GM21529 (cell line): ENCODE data around the gene SPTSSA.

Experiments used
- ATAC-seq: cut with Tn5 transposase; IDR thresholded peaks from one replicate; pipeline ENCODE4 v1.9.1; 2021; ENCODE audit not compliant: unreplicated experiment

Gene SPTSSA

GRCh38 chr14:34472706-34473279 lies 10.8 kb upstream of the SPTSSA start:
- ATAC-seq, result no peak

GRCh38 chr14:34470319-34470718 lies 8.3 kb upstream of the SPTSSA start:
- no peak for ATAC-seq

GRCh38 chr14:34466691-34467090 lies 4.7 kb upstream of the SPTSSA start:
- ATAC-seq, result no peak

GRCh38 chr14:34465069-34465859 lies 3.2 kb upstream of the SPTSSA start:
- ATAC-seq, result no peak

GRCh38 chr14:34463598-34463961 lies 1.5 kb upstream of the SPTSSA start:
- ATAC-seq, result no peak

- peak; percentile 21 for ATAC-seq
These were observed 507 bp downstream of the SPTSSA start for GRCh38 chr14:34461334-34462131.

- no peak for ATAC-seq
These were observed 1.2 kb downstream of the SPTSSA start for GRCh38 chr14:34460841-34461240.

- ATAC-seq, result no peak
These were observed 1.7 kb downstream of the SPTSSA start for GRCh38 chr14:34460295-34460694.

- ATAC-seq, result no peak
These were observed 4.9 kb downstream of the SPTSSA start for GRCh38 chr14:34457186-34457585.

- no peak for ATAC-seq
These were observed 8.8 kb downstream of the SPTSSA start for GRCh38 chr14:34453226-34453625.

- ATAC-seq, result no peak
These were observed 9.7 kb downstream of the SPTSSA start for GRCh38 chr14:34452258-34452822.

- ATAC-seq, result no peak
These were observed 11.1 kb downstream of the SPTSSA start for GRCh38 chr14:34450958-34451357.

GRCh38 chr14:34450542-34450915 lies 11.5 kb downstream of the SPTSSA start:
- ATAC-seq, result no peak

GRCh38 chr14:34449819-34450541 lies 12.1 kb downstream of the SPTSSA start:
- ATAC-seq, result no peak

- ATAC-seq, result no peak
These were observed 22.9 kb downstream of the SPTSSA start for GRCh38 chr14:34439090-34439489.

GRCh38 chr14:34438438-34438837 lies 23.6 kb downstream of the SPTSSA start:
- ATAC-seq, result no peak

- no peak for ATAC-seq
These were observed 24.3 kb downstream of the SPTSSA start for GRCh38 chr14:34437729-34438080.

- no peak for ATAC-seq
These were observed 24.9 kb downstream of the SPTSSA start for GRCh38 chr14:34436960-34437728.

GRCh38 chr14:34436118-34436905 lies 25.7 kb downstream of the SPTSSA start:
- ATAC-seq, result no peak

GRCh38 chr14:34433957-34434356 lies 28.1 kb downstream of the SPTSSA start:
- ATAC-seq, result no peak
